Caki2 (cell line): ENCODE measurements around the gene TTC39C. TPM values are rescaled to one million over a fixed set of nuclear protein-coding genes. Genes with fewer than 3 reads are reported as not detected.
A peak's percentile ranks its signal among the peaks of the same experiment; 100 is the strongest.
"Not testable (repeated sequence)": the region's sequence is repeated elsewhere in the genome, so short reads cannot be mapped to it uniquely, and the experiment has no call there.

Experiments
- DNase-seq: peaks from one replicate; pipeline ENCODE4 v3.0.0-alpha.2; 2015; ENCODE audit warnings: low read depth
- in situ Hi-C: cut with HindIII; loops from 2 replicates; pipeline ENCODE4 v1.10.0; 2016; ENCODE audit warnings: low sequenced_read_pairs, low pct_unique_long_range_greater_than_20kb, mixed read lengths
- total RNA-seq: library from RNA; depleted of rRNA; stranded (reverse); fragments of >200 nt; shearing (Covaris generic); gene quantifications from 2 replicates; pipeline ENCODE4 v1.2.3, GENCODE V29; 2014; ENCODE audit warnings: low replicate concordance

TTC39C gene
- total RNA-seq, 1 experiment from 2014 or later, result 9.8 TPM

- DNase-seq, result no peak
- in situ Hi-C loops, result no loop called here
Measured at GRCh38 chr18:24033641-24034412, 19.3 kb downstream of the TTC39C start.

DNA sequence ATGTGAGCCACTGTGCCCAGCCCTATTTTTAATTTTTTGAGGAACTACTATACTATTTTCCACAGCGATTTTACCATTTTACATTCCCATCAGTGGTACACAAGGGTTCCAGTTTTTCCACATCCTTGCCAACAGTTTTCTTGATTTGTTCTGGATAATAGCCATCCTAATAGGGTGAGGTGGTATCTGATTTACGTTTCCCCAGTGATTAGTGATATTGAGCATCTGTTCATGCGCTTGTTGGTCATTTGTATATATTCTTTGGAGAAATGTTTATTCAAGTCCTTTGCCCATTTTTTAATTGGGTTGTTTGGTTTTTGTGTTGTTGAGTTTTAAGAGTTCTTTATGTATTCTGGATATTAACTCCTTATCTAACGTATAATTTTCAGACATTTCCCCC lies 20.8 kb downstream of the TTC39C start:
- in situ Hi-C loops, result no loop called here
- DNase-seq, result no peak

- no peak for DNase-seq
- in situ Hi-C loops, result no loop called here
Measured at GRCh38 chr18:24039671-24040070, 25.1 kb downstream of the TTC39C start.

DNA sequence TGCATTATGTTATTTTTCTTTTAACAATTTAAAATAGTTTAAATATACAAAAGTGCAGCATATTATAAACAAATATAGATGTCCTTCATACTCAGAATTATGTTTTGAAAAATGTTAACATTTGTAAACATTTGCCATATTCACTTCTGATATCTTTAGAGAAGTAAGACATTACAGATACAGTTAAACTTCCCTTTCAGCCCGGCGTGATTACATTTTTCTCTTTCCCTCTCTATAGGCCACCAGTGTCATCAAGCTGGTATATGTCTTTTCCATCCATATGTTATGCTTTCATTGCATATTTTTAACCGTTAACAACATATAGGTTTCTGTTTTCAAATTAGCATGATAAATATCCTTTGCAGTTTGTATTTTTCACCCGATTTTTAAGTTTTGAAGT lies 27.1 kb downstream of the TTC39C start:
- in situ Hi-C loops, result no loop called here
- DNase-seq, result no peak

DNA sequence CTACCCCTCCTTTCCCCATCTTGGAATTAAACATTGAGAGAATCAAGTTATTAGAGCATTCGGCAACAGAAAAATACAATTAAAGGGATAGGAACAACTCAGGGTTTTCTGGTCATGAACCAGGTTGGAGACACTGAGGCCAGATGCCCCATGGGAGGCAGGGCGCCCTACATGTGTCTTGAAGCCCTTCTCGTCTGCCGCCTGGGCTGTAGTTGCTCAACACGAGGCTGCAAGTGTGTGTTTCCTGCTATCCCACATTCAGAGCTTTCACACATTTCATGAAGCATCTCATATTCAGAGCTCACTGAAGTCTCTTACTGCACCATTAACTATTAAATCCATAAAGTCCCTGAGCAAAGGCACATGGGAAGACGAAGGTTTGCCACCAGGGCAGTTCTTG lies 28.8 kb downstream of the TTC39C start:
- in situ Hi-C loops, result no loop called here
- no peak for DNase-seq

GRCh38 chr18:24048261-24048660 lies 33.7 kb downstream of the TTC39C start:
- in situ Hi-C loops, result no loop called here
- DNase-seq, result no peak

GRCh38 chr18:24049142-24049541 lies 34.6 kb downstream of the TTC39C start:
- no peak for DNase-seq
- in situ Hi-C loops, result no loop called here

DNA sequence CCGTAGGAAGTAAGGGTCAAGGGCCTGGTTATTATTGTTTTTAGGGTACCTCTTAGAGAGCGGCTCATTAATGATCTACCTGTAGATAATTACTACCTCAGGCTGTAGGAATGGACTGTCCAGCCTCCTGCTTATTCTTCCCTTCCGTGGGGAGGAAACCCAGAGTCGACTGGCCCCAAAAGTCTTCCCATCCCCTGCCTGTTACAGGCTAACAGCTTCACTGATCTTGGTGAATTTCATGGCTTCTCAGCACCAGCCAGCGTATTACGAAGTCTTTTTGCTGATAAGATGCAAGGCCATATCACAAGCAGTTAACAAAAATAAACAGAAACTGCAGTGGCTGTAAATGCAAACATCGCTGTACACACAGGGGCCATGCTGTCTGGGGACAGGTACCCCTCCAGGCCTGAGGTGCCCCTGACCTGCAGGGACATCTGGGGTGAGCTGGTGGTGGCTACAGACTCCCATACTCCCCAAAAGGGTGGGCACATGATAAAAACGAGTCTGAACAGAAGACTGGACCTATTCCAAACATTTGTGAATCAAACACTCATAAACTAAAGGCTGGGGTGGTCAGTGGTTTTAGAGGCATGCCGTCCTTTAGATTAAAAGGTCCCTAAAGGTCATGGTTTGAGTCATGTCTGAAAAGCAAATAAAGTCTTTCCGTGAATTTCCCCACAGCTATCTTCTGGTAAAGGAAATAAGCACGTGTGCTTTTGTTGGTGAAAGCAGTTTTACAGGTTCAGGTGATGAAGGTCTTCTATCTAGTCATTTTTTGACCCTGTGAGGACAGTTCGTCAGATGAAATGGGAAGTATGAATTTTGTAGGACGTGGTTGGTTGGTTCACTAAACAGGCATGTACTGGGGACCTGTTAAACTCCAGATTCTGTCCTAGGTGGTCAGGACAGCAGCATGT lies 36.7 kb downstream of the TTC39C start:
- DNase-seq, result peak; percentile 36

DNA sequence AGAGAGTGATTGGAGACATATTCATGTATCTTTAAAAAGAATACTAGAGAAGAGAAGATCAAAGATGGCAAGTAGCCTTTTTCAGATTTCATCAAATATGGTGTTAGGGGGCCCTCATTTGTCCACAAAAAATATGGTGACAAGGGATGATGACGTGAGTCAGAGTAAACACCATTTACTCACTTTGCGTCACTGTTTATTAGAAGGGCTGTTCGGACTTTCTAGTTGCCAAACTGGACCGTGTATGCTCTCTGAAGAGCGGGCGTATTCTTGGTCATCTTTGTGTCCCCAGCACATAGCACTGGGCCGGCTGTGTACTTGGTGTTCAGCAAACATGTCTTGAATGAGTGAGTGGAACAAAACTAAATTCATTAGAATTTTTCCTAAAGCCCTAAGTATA lies 37.5 kb downstream of the TTC39C start:
- in situ Hi-C loops, result no loop called here
- no peak for DNase-seq

More for the DNA sequence above, 36.7 kb downstream of the TTC39C start:
- in situ Hi-C loops, result no loop called here

DNA sequence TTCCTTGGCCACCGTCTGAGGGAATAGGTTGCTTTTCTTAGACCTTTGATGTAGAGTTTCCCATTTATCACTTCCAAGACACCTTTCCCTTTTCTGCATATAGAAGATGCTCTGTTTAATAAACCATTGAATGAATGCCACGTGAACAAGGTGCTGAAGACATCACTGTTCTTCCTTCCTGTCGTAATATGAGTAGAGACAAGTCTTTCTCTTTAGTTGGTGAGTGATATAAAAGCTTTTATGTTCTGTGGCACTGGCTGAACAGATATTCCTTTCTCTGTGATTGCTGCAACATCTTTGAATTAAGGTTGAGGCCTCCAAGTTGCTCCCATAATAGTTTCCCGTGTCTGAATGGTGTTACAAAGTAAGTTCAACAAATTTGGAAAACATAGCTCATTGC lies 38.7 kb downstream of the TTC39C start:
- DNase-seq, result no peak
- in situ Hi-C loops, result no loop called here

DNA sequence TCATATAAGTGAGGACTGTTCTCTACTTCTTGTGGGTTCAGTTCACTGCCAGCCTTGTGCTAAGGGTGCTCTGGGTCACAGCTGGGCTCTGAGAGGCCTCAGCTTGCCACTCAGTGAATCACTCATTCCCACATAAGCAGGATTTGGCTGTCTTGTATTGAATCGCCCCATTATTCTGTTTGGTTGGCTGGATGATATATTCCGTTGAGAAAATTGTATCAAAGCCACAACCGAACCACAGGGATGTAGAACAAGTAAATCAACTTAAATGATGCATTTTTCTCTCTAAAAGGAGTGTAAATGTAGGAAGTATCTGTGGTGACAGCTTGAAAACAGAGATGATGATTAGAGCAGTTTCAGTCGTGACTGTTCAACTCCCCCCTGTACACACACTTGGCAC lies 39.6 kb downstream of the TTC39C start:
- DNase-seq, result no peak
- in situ Hi-C loops, result no loop called here

DNA sequence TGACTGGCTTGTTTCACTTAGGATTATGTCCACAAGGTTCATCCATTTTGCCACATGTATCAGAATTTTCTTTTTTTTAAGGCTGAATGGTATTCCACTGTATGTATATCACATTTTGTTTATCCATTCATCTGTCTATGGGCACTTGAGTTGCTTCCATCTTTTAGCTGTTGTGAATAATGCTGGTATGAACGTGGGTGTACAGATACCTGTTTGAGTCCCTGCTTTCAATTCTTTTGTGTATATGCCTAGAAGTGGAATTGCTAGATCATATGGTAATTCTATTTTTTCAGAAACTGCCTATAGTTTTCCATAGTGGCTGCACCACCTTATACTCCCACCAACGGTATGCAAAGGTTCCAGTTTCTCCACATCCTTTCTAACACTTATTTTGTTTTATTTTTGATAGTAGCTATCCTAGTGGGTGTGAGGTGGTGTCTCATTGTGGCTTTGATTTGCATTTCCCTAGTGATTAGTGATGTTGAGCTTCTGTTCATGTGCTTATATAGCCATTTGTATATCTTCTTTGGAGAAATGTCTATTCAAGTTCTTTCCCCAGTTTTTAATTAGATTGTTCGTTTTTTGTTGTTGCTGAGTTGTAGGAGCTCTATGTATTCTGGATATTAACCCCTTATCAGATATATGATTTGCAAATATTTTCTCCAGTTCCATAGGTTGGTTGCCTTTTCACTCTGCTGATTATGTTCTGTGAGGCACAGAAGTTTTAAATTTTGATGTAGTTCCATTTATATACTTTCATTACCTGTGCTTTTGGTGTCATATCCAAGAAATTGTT lies 40.7 kb downstream of the TTC39C start:
- DNase-seq, result no peak
- in situ Hi-C loops, result no loop called here

DNA sequence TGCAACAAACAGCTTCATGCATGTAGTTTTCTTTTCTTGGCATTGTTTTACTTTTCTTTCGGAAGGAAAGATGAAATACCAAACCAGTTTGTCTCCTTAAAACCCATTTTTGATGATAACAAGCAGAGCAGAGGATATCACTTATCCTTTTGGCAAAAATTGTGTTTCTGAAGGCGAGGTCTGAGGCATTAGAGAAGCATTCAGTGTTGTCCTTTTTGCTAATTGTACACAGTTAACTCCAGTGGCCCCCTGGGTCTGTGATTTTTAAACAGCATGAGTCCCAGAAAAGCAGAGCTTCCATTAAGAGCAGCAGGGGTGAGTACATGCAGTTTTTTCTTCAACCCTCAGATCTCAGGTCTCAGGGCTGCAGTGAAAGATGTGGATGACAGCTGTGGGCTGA lies 41.3 kb downstream of the TTC39C start:
- in situ Hi-C loops, result no loop called here
- DNase-seq, result no peak

- in situ Hi-C loops, result no loop called here
- no peak for DNase-seq
Measured at GRCh38 chr18:24056506-24056905, 42.0 kb downstream of the TTC39C start.

DNA sequence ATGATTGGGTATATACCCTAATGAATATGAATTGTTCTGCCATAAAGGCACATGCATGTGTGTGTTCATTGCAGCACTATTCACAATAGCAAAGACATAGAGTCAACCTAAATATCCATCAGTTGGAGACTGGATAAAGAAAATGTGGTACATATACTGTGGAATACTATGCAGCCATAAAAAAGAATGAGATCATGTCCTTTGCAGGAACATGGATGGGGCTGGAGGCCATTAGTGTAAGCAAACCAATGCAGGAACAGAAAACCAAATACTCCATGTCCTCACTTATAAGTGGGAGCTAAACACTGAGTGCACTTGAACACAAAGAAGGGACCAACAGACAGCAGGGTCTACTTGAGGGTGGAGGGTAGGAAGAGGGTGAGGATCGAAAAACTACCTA lies 43.2 kb downstream of the TTC39C start:
- in situ Hi-C loops, result no loop called here
- DNase-seq, result no peak

- DNase-seq, in situ Hi-C loops: not testable (repeated sequence)
Measured at GRCh38 chr18:24059385-24059784, 44.8 kb downstream of the TTC39C start.

DNA sequence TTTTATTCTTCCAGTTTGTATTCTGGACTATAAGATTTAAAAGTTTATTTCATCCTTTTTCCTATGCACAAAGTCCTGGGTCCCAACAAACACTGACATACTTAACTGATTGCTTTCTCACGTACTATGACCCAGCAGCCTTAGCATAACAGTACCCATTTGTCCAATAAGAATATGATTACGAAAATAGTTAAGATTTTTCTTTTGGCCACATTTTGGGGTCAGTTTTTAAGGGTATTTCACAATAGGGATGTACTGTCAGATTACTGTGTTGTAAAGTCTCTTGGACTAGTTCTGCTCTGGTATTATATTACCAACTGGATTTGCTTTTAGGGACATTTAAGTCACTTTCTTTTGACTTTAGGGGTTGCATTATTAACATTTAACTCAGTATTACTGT lies 46.1 kb downstream of the TTC39C start:
- no peak for DNase-seq
- in situ Hi-C loops, result no loop called here

GRCh38 chr18:24063121-24063731 lies 48.7 kb downstream of the TTC39C start:
- in situ Hi-C loops, result no loop called here
- no peak for DNase-seq
